ENCODE measurements around the gene POLN. TPM values are rescaled to one million over a fixed set of nuclear protein-coding genes. Genes with fewer than 3 reads are reported as not detected.

POLN gene
- polyA plus RNA-seq, 4 donors, result 1.4 to 5.4 (median 3.6) TPM

DNA sequence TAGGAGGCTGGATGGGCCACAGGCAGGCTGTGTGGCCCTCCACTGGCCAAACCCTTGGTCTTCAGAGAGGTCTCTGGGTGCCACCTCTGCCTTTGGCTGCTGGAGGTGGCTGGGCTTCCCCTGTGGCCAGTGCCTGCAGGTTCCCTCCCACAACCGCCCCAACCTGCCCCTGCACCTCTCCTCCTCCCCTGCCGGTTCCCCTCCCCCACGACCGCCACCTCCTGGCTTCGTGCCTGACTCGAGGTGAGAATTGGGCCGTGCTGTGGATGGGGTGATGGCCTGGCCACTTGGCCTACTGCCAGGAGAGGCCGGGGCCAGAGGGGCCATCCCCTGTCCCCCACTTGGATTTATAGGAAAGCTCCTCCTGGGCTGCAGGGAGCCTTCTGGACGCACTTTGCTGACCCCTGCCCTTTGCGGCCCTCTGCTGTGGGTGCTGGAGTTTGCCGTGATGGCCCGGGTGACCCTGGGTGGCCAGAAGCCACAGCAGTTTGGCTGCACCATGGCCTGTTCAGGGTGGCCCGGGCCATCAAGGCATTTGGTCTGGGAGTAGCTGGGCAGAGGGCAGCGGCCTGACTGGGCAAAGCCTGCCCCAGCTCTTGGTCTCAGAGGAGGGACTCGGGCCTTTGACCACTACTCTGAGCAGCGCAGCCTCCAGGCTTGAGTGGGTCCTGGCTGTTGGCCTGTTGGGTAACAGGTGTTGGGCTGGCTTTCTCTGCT is 179.0 kb downstream of the POLN start:
- DNase-seq (ENCODE audit: low read depth in 4 of 4, low spot score in 2 of 4), result no peak

DNA sequence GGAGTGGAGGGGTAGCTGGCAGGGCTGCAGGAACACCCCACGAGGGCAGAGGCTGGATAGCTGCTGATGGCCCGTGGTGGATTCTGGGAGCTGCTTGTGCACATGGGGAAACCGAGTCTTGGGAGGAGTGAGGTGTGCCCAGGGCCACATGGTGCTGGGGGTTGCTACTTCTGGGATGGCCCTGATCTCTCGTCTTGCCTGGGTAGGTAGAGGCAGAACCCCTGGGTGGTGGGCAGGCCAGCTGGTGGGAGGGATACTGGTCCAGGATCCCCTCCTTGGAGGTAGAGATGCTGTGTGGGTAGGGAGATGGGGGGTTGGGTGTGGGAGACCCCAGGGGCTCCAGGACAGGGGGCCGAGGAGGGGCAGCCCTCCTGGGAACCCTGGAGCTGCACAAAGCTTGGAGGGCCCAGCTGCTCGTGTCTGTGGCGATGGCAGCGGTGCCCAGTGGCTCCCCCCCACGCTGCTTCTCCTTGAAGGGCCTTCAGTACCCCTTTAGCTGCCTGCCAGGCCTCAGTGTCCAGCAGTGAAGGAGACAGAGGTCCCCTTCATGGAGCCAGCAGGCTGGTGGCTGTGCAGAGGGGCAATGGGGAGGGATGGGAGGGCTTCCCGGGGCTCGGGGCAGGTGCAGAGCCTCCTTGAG is 179.6 kb downstream of the POLN start:
- no peak for DNase-seq (ENCODE audit: low read depth in 4 of 4, low spot score in 2 of 4)

DNA sequence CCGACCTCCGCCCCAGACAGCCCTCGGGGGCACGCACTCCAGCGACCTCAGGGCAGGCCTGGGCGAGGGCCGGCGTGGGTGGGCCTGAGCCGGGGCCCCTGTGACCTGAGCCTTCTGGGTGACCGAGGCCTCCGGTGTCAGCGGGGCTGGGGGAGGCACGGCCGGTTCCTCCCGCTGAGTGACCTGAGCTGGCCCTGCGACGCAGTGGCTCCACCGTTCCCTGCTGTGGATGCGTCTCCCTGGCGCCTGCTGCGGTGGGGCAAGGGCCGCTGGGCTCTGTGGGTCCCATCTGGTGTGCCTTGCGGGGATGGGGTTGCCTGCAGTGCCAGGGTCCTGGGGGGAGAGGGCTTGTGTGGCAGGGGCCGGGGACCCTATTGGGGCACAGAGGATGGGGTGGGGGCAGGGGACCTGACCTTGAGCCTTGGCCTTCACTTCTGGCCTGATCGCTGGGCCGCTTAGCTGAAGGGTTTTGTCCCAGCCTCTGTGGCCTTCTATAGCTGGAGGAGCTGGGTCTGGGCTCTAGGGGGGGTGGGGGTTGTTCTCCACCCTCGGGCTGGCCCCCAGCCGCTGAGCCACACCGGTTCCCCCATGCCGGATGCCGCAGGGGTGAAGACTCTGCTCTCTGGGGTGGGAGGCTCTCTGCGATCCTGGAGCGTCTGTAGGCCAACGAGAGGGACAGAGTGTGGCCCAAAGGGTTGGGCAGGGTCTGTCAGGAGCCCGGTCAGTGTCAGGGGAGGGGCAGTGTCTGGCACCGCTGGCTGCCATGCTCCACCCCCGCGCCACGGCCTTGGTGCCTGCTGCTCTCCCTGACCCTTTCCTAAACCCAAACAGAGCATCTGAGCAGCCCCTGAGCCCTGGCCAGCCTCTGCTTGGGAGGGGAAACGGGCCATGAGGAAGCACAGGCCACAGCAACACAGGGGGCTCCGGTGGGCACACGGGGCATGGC is 180.5 kb downstream of the POLN start:
- no peak for DNase-seq (ENCODE audit: low read depth in 4 of 4, low spot score in 2 of 4)

DNA sequence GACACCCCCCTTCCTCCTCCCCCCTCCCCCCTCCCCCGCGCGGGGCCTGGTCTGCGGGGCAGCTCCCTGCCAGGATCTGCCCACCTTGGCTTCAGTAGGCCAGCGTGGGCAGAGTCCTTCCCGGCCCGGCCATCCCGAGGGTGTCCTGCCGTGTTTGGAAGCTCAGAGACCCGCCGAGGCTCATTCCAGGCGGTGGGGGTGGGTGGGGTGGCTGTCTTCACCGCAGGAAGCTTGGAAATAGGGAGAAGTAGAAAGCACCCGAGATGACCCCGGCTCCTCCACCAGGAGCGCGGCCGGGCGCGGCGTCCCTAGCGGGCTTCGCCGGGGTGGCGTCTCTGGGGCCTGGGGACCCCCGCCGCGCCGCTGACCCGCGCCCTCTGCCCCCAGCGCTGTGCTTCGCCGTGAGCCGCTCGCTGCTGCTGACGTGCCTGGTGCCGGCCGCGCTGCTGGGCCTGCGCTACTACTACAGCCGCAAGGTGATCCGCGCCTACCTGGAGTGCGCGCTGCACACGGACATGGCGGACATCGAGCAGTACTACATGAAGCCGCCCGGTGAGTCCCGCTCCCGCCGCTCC is 181.2 kb downstream of the POLN start:
- DNase-seq (ENCODE audit: low read depth in 4 of 4, low spot score in 2 of 4), result no peak

DNA sequence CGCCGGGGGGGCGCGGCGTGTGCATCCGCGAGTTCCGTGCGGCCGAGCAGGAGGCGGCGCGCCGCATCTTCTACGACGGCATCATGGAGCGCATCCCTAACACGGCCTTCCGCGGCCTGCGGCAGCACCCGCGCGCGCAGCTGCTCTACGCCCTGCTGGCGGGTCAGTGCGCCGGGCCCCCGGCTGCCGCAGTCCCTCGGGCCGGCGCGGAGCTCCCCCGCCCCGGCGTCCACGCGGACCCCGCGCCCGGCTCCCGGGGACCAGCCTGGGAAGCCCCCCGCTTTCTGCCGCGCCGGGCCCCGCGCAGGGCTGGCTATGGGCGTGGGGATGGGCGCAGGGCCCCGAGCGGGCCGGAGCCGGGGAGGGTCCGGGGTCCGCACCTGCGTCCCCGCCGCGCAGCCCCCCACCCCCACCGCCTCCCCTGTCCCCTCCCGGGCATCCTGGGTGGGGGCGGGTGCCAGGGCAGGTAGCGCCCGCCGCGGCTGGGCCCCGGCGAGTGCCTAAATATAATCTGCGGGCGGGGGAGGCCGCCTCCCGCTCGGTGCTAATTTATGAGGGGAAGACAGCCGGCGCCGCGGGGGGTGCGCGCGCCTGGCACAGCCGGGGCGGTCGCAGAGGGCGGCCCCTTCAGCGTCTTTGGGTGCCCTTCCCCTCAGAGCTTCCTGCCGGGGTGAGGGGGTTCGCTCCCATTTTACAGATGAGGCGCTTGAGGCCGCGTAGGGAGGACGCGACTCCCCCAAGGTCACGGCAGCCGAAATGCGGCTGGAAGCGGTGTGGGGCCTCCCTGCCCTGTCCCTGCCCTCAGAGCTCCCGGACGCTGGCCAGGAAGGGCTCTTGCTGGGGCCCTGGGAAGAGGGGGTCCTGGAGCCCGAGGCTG is 182.0 kb downstream of the POLN start:
- DNase-seq (ENCODE audit: low read depth in 4 of 4, low spot score in 2 of 4), result no peak

DNA sequence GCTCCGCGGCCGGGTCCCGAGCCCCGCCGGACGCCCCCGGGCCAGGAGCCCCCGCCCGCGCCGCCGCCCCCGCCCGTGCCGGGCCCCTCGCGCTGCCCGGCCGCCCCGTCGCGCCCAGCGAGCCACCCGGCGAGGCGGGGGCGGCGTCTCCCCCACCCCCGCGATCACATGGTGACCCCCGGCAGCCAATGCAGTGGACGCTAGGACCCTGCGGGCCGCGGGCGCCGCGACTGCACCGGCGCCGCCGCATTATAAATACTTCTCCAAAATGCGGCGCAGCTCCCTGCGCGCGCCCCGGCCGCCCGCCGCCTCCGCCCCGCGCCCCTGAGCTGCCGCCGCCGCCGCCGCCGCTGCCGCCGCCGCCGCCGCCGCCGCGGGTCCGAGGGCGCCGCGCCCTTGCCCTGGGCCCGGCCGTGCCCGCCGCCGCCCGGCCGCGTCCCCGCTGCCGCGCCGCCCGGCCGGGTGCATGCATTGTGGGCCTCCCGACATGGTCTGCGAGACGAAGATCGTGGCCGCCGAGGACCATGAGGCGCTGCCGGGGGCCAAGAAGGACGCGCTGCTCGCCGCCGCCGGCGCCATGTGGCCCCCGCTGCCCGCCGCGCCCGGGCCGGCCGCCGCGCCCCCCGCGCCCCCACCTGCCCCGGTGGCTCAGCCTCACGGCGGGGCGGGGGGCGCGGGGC is 182.7 kb downstream of the POLN start, which contains the start of gene NAT8L:
TSS of gene NAT8L (plus strand) at position 282 of the 680 bp plus-strand sequence. CDS start at position 467, 185 bp downstream.
- no peak for DNase-seq (ENCODE audit: low read depth in 4 of 4, low spot score in 2 of 4)

DNA sequence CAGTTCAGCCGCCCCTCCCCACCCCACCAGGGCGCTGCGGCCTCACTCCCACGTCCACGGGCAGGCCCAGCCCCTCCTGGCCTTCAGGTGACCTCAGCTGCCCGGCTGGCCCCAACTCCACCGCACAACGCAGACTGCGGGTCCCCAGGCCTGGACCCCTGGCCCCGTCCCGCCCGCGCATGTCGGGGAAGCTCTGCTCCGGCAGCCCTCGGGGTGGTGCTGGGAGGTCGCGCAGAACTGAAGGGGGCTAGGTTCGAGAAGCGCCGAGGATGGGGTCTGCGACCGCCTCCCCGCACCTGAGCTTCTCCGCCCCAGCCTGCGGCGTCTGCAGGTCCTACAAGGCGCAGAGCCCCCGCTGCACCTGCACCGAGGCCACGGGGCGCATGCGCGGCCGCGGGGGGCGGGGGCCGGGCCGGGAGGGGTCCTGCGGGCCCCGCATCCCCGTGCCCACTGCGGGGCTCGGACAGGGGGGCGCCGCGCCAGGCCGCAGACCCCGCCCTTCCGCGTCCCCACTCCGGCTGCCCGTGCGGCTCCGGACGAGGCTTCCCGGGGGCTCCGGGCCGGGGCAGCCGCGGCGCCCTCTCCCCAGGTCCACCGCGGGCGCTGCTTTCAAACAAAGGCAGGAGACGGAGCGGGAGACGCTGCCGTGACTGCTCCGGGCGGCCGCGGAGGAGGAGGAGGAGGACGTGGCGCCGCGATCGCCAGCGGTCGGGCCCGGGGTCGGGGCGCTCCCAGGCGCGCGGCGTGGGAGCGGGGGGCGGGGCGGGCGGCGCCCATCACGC is 183.5 kb downstream of the POLN start:
- no peak for DNase-seq (ENCODE audit: low read depth in 4 of 4, low spot score in 2 of 4)

DNA sequence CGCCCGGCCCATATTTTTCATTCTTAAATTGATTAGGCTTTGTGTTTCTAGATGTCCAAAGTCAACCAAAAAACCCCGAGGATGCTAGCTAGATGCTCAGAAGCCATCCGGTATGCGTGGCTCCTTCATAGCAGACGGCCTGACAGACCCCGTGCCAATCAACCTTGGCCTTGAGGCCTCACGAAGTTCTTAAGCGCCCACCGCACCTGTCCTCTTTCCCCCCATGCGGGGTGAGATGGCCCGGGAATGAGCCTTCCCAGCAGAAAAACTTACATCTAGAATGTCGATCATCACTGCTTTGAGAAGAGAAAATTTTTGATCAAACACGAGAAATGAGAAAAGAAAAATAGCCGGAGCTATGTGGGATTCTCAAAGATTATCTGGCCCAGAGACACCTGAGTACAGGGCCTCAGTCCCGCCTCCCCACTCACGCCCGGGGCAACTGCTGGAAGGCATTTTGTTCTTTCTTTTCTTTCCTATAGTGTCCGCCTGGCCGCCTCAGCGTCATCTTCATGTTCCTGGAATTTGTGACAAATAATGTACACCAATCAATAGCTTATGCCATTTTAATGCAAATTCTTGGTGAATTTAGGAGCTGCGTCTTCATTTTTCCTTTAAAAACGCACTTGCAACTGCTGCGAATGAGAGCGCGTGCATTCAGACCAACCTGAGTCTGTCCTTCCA is 184.4 kb downstream of the POLN start:
- no peak for DNase-seq (ENCODE audit: low read depth in 4 of 4, low spot score in 2 of 4)

DNA sequence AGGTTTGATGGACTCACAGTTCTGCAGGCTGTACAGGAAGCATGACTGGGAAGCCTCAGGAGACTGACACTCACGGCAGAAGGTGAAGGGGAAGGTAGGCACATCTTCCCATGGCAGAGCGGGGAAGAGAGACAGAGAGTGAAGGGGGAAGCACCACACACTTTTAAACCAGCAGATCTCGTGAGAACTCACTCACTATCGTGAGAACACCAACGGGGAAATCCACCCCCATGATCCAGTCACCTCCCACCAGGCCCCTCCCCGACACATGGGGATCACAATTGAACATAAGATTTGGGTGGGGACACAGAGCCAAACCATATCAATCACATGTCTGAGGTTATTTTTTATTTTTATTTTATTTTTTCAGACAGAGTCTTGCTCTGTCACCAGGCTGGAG is 187.7 kb downstream of the POLN start:
- no peak for DNase-seq (ENCODE audit: low read depth in 4 of 4, low spot score in 2 of 4)

DNA sequence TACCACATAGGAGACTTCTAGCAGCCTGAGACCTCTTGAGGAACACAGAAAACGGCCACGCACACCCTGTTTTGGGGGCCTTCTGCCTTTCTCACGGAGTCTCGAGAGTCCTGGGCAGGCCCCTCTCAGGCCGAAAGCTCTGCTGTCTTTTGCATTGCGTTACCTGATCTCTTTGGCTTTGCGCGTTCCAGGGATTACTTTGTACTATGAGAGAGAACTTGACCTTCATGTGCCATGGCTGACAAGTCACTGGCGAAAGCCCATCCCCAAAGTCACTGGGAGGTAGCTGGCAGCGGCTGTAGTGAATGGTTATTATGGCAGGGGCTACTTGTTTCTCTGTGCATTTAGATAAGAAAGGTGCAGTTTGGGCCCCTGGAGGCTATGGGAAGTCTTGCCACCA is 190.8 kb downstream of the POLN start:
- no peak for DNase-seq (ENCODE audit: low read depth in 4 of 4, low spot score in 2 of 4)

DNA sequence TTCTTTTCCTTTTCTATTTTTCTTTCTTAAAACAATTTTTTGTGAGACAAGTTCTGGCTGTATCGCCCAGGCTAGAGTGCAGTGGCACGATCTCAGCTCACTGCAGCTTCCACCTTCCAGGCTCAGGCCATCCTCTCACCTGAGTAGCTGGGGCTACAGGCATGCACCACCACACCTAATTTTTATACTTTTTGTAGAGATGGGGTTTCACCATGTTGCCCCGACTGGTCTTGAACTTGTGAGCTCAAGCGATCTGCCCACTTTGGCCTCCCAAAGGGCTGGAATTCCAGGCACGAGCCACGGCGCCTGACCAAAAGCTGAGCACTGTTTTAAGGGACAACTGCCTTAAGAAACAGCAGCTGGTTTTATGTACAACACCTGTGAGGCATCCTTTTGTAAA is 192.1 kb downstream of the POLN start:
- DNase-seq (ENCODE audit: low read depth in 4 of 4, low spot score in 2 of 4), result no peak

DNA sequence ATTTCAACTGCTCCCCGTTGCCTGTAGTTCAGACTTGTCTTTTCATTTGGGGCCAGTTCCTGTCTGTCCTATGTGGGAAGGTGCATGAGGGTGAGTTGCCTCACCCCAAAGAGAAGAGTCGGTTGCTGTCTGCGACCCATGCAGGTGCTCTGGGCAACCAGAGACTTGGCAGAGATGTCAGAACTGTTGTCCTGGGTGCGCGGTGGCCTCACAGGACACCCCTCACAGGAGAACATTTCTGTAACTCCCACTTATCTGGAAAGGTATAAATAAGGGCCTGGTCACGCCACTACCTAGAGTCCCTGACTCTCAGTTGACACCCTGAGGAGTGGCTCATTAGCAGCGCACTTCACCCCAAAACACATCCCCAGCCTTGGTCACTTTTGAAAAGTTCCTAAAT is 192.5 kb downstream of the POLN start:
- DNase-seq (ENCODE audit: low read depth in 4 of 4, low spot score in 2 of 4), result no peak

DNA sequence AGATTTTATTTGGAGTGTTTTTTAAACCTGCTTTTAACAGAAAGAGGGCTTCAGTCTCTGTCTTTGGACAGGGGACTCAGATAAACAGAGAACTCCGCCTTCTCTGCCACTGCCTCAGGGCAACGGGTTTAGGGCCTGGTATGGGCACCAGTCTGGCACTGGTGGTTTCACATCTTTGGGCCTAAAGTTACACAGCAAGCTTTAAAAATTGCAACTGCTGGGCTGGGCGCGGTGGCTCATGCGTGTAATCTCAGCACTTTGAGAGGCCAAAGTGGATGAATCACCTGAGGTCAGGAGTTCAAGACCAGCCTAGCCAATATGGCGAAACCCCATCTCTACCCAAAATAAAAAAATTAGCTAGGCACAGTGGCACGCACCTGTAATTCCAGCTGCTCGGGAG is 193.1 kb downstream of the POLN start:
- no peak for DNase-seq (ENCODE audit: low read depth in 4 of 4, low spot score in 2 of 4)

DNA sequence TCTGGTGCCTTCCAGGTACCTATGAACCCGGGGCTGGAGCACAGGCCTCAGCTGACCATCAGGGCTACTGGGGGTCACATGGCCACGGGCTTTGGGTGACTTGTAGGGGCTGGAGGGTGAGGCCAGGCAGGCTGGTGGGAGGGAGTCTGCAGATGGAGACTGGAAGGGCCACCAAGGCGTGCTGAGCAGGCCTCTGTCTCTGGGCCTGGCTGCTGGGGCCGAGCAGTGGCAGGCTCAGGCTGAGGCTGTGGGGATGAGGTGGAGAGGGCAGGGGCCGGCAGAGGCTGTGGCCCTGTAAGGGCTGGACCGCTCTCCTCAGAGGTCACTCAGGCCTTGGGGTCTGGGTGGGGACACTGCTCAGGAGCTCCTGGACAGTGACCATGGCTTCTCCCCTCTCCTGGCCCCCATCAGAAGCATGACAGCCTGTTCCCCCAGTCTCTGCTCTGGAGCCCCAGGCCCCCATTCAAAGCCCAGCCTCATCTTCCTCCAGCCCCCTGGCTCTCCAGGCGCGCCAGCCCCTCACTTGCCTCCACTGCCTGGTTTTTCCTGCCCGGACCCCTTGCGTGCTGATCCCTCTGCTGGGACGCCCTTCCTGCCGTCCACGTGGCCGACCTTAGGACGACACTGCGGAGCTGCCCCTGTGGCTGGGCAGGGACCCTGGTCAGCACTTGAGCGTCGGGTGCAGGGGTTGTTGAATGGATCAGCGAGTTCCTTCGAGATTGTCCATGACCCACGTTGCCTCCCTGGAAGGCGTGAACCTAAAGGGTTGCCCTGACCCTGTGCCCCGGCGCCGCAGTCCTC is 193.9 kb downstream of the POLN start:
- no peak for DNase-seq (ENCODE audit: low read depth in 4 of 4, low spot score in 2 of 4)

DNA sequence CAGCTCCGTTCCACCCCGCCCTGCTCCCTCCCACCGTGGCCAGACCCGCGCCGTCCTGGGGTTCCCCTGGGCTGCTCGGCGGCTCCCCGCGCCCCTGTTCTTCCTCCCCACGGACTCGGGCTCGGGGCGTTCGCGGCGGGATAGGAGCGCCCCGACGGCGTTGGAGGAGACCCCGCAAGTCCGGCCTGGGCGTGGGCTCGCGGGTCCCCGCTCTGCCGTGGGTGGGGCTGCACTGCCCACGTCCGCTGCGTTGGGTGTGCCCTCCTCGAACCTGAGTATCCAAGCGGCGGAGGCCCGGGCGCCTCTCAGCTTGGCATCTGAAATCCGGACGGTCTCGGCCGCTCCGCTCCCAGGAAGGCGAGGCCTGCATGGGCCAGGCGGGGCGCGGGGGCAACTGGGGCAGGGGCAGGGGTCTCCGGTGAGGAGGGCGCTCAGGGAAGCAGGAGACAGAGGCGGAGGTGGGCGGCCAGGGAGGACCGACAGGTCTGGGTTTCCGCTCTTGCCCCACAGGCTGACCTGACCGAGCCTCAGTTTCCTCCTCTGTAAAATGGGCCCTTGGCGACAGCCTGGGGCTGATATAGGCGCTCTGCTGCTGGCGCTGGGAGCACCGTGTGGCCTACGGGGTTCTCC is 194.8 kb downstream of the POLN start:
- no peak for DNase-seq (ENCODE audit: low read depth in 4 of 4, low spot score in 2 of 4)

DNA sequence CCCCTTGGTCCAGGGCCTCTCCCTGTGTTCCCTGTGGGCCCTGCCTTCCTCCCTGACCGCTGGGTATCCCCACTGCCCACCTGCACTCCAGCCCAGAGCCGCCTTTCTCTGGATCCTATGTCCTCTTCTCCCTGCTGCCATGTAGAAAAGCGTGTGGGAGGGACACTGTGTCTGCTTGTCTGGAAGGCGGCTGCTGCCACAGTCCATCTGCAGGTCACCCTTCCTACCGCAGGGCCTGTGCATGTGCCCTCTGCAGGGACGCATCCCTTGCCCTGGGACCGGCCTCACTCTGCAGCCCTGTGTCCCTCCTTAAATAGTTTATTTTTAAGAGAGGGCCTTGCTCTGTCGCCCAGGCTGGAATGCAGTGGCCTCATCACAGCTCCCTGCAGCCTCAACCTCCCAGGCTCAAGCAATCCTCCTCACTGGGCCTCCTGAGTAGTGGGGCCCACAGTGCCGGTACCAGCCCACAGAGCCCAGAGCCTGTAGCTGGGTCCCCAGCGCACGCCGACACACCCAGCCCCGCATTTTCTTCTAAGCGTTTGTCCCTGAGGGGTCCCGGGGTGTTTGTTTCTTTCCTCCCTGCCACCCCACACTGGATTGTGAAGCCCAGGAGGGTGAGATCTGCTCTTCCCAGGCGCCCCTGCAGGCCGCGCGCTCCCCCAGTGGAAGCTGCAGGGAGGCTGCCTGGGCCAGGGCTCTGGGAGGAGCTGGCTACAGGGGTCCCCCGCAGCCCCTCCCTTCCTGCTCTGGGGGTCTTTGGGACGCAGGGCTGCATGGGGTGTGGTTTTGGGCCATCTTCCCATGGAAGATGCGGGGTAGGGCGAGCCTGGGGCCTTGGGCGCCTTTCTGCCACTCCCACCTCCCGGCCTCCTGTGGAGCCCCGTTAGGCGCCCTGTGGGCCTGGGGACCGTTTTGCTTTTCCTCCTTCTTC is 195.6 kb downstream of the POLN start:
- no peak for DNase-seq (ENCODE audit: low read depth in 4 of 4, low spot score in 2 of 4)
